Glutamatergic neuron (in vitro differentiated cells): ENCODE measurements around the gene FBXW4. TPM values are rescaled to one million over a fixed set of nuclear protein-coding genes. Genes with fewer than 3 reads are reported as not detected.

ENCODE experiments used
- DNase-seq: peaks from one replicate; pipeline ENCODE4 v3.0.0; 2022
- H3K27ac Mint-ChIP-seq: one replicate; pipeline ENCODE4 v1.8.0; 2020; ENCODE audit warnings: mild to moderate bottlenecking, mixed read lengths, inconsistent platforms; ENCODE audit not compliant: unreplicated experiment
- H3K27me3 Mint-ChIP-seq: one replicate; pipeline ENCODE4 v1.8.0; 2020; ENCODE audit warnings: mild to moderate bottlenecking, moderate library complexity, mixed read lengths, inconsistent platforms; ENCODE audit not compliant: unreplicated experiment
- H3K36me3 Mint-ChIP-seq: one replicate; pipeline ENCODE4 v1.8.0; 2020; ENCODE audit warnings: mild to moderate bottlenecking, mixed read lengths, inconsistent platforms; ENCODE audit not compliant: unreplicated experiment
- H3K4me1 Mint-ChIP-seq: one replicate; pipeline ENCODE4 v1.8.0; 2020; ENCODE audit warnings: mild to moderate bottlenecking, low read depth, mixed read lengths, inconsistent platforms; ENCODE audit not compliant: unreplicated experiment
- H3K4me3 Mint-ChIP-seq: one replicate; pipeline ENCODE4 v1.8.0; 2020; ENCODE audit warnings: mild to moderate bottlenecking, mixed read lengths, inconsistent platforms; ENCODE audit not compliant: unreplicated experiment
- H3K9me3 Mint-ChIP-seq: one replicate; pipeline ENCODE4 v1.8.0; 2020; ENCODE audit warnings: mild to moderate bottlenecking, moderate library complexity, mixed read lengths, inconsistent platforms; ENCODE audit not compliant: unreplicated experiment
- total RNA-seq: library from RNA; stranded (reverse); fragmentation: NEBNext Ultra II Directional; extraction: Animal tissue kit (Norgen Biotek cat#: 25700); gene quantifications from one replicate; pipeline ENCODE4 v1.2.1, GENCODE V29; 2021; ENCODE audit not compliant: unreplicated experiment
- TF ChIP-seq, protein P1 (sequence below): fragments of 200-600 bp; sonication (generic); IDR thresholded peaks from one replicate; pipeline ENCODE4 v1.5.0; 2021; ENCODE audit not compliant: partially characterized antibody, unreplicated experiment

The FBXW4 gene
- total RNA-seq, 1 donor from 2014 or later, result 25.8 TPM

DNA sequence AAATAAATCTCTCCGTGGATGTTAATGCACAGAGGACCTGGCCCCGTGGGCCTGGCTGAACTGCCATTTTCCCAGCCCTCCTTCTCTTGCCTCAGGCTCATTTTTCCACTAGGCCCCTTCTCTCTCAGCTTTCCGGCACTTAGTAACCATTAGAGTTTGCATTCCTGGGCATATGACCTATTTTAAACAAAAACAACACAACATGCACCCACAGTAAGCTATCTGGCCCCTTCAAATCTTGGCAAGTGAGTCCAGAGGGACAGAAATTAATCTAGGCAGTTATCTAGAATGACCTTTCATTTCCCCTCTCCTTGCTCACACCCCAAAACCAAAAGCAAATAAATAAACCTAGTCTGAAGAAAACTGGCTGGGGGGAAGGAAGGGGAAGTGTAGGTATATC is 11.7 kb downstream of the FBXW4 start:
- no peak for DNase-seq
- no peaks in the 10 kb centered on the region for H3K36me3 Mint-ChIP-seq
- H3K9me3 Mint-ChIP-seq, result no peaks in the 10 kb centered on the region
- H3K4me3 Mint-ChIP-seq, result no peak overlapping the region
- H3K27me3 Mint-ChIP-seq, result no peaks in the 10 kb centered on the region
- TF ChIP-seq, protein P1, sequence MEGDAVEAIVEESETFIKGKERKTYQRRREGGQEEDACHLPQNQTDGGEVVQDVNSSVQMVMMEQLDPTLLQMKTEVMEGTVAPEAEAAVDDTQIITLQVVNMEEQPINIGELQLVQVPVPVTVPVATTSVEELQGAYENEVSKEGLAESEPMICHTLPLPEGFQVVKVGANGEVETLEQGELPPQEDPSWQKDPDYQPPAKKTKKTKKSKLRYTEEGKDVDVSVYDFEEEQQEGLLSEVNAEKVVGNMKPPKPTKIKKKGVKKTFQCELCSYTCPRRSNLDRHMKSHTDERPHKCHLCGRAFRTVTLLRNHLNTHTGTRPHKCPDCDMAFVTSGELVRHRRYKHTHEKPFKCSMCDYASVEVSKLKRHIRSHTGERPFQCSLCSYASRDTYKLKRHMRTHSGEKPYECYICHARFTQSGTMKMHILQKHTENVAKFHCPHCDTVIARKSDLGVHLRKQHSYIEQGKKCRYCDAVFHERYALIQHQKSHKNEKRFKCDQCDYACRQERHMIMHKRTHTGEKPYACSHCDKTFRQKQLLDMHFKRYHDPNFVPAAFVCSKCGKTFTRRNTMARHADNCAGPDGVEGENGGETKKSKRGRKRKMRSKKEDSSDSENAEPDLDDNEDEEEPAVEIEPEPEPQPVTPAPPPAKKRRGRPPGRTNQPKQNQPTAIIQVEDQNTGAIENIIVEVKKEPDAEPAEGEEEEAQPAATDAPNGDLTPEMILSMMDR, result no peak
- peaks cover 14% of the 10 kb centered on the region for H3K4me1 Mint-ChIP-seq
- no peak overlapping the region for H3K27ac Mint-ChIP-seq

DNA sequence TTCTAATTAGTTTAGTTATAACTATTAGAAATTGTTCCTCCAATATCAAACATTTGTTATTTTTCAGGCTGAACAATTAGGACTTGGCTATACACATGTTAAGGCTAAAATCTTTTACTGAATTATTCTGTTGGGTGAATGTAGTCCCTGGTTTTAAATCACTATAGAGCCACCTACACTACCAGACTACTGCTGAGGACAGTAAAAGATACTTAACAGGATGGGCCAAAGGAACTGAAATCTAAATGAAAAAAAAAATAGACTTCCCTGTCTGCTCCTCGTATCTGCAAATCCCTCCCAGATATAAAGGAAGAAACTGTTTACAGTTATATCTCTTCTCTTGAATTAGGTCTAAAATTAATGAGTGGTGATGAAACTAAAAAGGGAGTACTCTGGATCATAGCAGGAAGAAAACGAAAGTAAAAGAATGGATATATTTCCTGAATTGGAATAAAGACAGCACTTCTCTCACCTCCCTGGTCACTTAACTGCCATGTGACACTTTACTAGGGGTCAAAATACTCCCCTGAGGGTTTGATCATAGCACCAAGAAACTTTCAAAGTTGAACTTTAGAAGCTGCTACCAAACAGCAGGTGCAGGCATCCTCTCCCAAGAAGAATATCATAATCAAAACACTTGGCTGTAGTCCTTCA is 12.7 kb downstream of the FBXW4 start:
- no peak overlapping the region for H3K4me3 Mint-ChIP-seq
- H3K4me1 Mint-ChIP-seq, result peaks cover 10% of the 10 kb centered on the region
- TF ChIP-seq, protein P1, result no peak
- no peaks in the 10 kb centered on the region for H3K9me3 Mint-ChIP-seq
- DNase-seq, result no peak
- H3K36me3 Mint-ChIP-seq, result peaks cover 1% of the 10 kb centered on the region
- H3K27me3 Mint-ChIP-seq, result no peaks in the 10 kb centered on the region
- peak overlapping the region; percentile 33 for H3K27ac Mint-ChIP-seq

- H3K27ac Mint-ChIP-seq, result no peak overlapping the region
- TF ChIP-seq, protein P1, result no peak
- peaks cover 3% of the 10 kb centered on the region for H3K27me3 Mint-ChIP-seq
- H3K4me3 Mint-ChIP-seq, result no peak overlapping the region
- no peak for DNase-seq
- peaks cover 9% of the 10 kb centered on the region for H3K9me3 Mint-ChIP-seq
- H3K4me1 Mint-ChIP-seq, result no peaks in the 10 kb centered on the region
- H3K36me3 Mint-ChIP-seq, result peaks cover 21% of the 10 kb centered on the region
Observed at GRCh38 chr10:101676565-101676964, 18.4 kb downstream of the FBXW4 start.

GRCh38 chr10:101675115-101675514 is 19.9 kb downstream of the FBXW4 start:
- no peaks in the 10 kb centered on the region for H3K4me1 Mint-ChIP-seq
- H3K9me3 Mint-ChIP-seq, result peaks cover 9% of the 10 kb centered on the region
- H3K27me3 Mint-ChIP-seq, result peaks cover 3% of the 10 kb centered on the region
- TF ChIP-seq, protein P1, result no peak
- no peak overlapping the region for H3K4me3 Mint-ChIP-seq
- H3K36me3 Mint-ChIP-seq, result peaks cover 25% of the 10 kb centered on the region
- H3K27ac Mint-ChIP-seq, result no peak overlapping the region
- DNase-seq, result no peak

- peaks cover 4% of the 10 kb centered on the region for H3K4me1 Mint-ChIP-seq
- no peak overlapping the region for H3K27ac Mint-ChIP-seq
- TF ChIP-seq, protein P1, result no peak
- peaks cover 25% of the 10 kb centered on the region for H3K36me3 Mint-ChIP-seq
- no peak overlapping the region for H3K4me3 Mint-ChIP-seq
- peaks cover 9% of the 10 kb centered on the region for H3K9me3 Mint-ChIP-seq
- no peak for DNase-seq
- peaks cover 5% of the 10 kb centered on the region for H3K27me3 Mint-ChIP-seq
Observed at GRCh38 chr10:101672536-101672935, 22.4 kb downstream of the FBXW4 start.
